Fibroblast of the conjunctiva (primary cell): ENCODE results near the gene B3GNT7.
A peak's percentile ranks its signal among the peaks of the same experiment; 100 is the strongest.
"Not testable (repeated sequence)": the region's sequence is repeated elsewhere in the genome, so short reads cannot be mapped to it uniquely, and the experiment has no call there.

ENCODE experiments used
- DNase-seq: peaks from one replicate; pipeline ENCODE4 v3.0.0-alpha.2; 2010; ENCODE audit warnings: low read depth

The B3GNT7 gene

GRCh38 chr2:231395188-231396057 is at the start of gene B3GNT7:
Gene B3GNT7 (plus strand): TSS chr2:231395710. CDS start chr2:231395804, 94 bp downstream.
- no peak for DNase-seq

- no peak for DNase-seq
Measured at GRCh38 chr2:231347081-231347480, 48.4 kb upstream of the B3GNT7 start.

- DNase-seq, result no peak
Measured at GRCh38 chr2:231347638-231348037, 47.9 kb upstream of the B3GNT7 start.

GRCh38 chr2:231348173-231348572 is 47.3 kb upstream of the B3GNT7 start:
- no peak for DNase-seq

GRCh38 chr2:231348704-231349373 is 46.7 kb upstream of the B3GNT7 start:
- DNase-seq, result no peak

- DNase-seq, result not testable (repeated sequence)
Measured at GRCh38 chr2:231349374-231349735, 46.2 kb upstream of the B3GNT7 start.

- no peak for DNase-seq
Measured at GRCh38 chr2:231351648-231352047, 43.9 kb upstream of the B3GNT7 start.

GRCh38 chr2:231353469-231353868 is 42.0 kb upstream of the B3GNT7 start:
- DNase-seq, result no peak

GRCh38 chr2:231355508-231356465 is 39.7 kb upstream of the B3GNT7 start:
- no peak for DNase-seq

- no peak for DNase-seq
Measured at GRCh38 chr2:231356466-231356844, 39.1 kb upstream of the B3GNT7 start.

- DNase-seq, result no peak
Measured at GRCh38 chr2:231357048-231357447, 38.5 kb upstream of the B3GNT7 start.

- DNase-seq, result no peak
Measured at GRCh38 chr2:231357931-231358330, 37.6 kb upstream of the B3GNT7 start.

GRCh38 chr2:231359441-231359840 is 36.1 kb upstream of the B3GNT7 start:
- no peak for DNase-seq

- no peak for DNase-seq
Measured at GRCh38 chr2:231359948-231360347, 35.6 kb upstream of the B3GNT7 start.

- no peak for DNase-seq
Measured at GRCh38 chr2:231360401-231360800, 35.1 kb upstream of the B3GNT7 start.

GRCh38 chr2:231360881-231361371 is 34.6 kb upstream of the B3GNT7 start:
- DNase-seq, result no peak

- no peak for DNase-seq
Measured at GRCh38 chr2:231361701-231362554, 33.6 kb upstream of the B3GNT7 start.

GRCh38 chr2:231362555-231363184 is 32.8 kb upstream of the B3GNT7 start:
- DNase-seq, result no peak

- DNase-seq, result no peak
Measured at GRCh38 chr2:231364061-231364460, 31.4 kb upstream of the B3GNT7 start.

GRCh38 chr2:231364961-231365810 is 30.3 kb upstream of the B3GNT7 start:
- peak; percentile 59 for DNase-seq
